Trophoblast cell (in vitro differentiated cells and primary cell): ENCODE measurements around the gene ANKRD37.

Source experiments
- DNase-seq, 2 donors: peaks; one replicate each; pipeline ENCODE4 v3.0.0-alpha.2; 2016
- H2AFZ ChIP-seq: 2 replicates; pipeline ENCODE4 v1.6.1; 2013; ENCODE audit warnings: low read length, moderate library complexity, mild to moderate bottlenecking; ENCODE audit not compliant: insufficient read depth, poor library complexity
- H2AK5ac ChIP-seq: 2 replicates; pipeline ENCODE4 v1.6.1; 2013; ENCODE audit warnings: mild to moderate bottlenecking, low read length
- H2BK120ac ChIP-seq: 2 replicates; pipeline ENCODE4 v1.6.1; 2013; ENCODE audit warnings: low read length, mild to moderate bottlenecking, moderate library complexity; ENCODE audit not compliant: insufficient read depth, poor library complexity
- H2BK12ac ChIP-seq: 2 replicates; pipeline ENCODE4 v1.6.1; 2013; ENCODE audit warnings: mild to moderate bottlenecking, low read length, moderate library complexity
- H2BK5ac ChIP-seq: 2 replicates; pipeline ENCODE4 v1.6.1; 2013; ENCODE audit warnings: low read length, low read depth, moderate library complexity, mild to moderate bottlenecking; ENCODE audit not compliant: poor library complexity
- H3K14ac ChIP-seq: 2 replicates; pipeline ENCODE4 v1.6.1; 2013; ENCODE audit warnings: mild to moderate bottlenecking, low read length
- H3K18ac ChIP-seq: 2 replicates; pipeline ENCODE4 v1.6.1; 2013; ENCODE audit warnings: mild to moderate bottlenecking, low read length
- H3K23ac ChIP-seq: 2 replicates; pipeline ENCODE4 v1.6.1; 2013; ENCODE audit warnings: low read length
- H3K27ac ChIP-seq: 2 replicates; pipeline ENCODE4 v1.5.1; 2013; ENCODE audit warnings: low read depth, mild to moderate bottlenecking, inconsistent platforms, low read length, moderate library complexity
- H3K27me3 ChIP-seq: 2 replicates; pipeline ENCODE4 v1.6.1; 2013; ENCODE audit warnings: inconsistent platforms, mild to moderate bottlenecking, low read length, moderate library complexity; ENCODE audit not compliant: insufficient read depth
- H3K36me3 ChIP-seq, 2 experiments: 1 replicate in 1 of 2; 2 replicates in 1 of 2; pipeline ENCODE4 v1.6.1; 2013; ENCODE audit warnings: low read length in 2 of 2, mild to moderate bottlenecking in 2 of 2, moderate library complexity in 1 of 2; ENCODE audit not compliant: insufficient read depth in 2 of 2, control insufficient read depth in 1 of 2
- H3K4ac ChIP-seq: 2 replicates; pipeline ENCODE4 v1.6.1; 2013; ENCODE audit warnings: low read depth, mild to moderate bottlenecking, low read length, moderate library complexity
- H3K4me1 ChIP-seq, 2 experiments: 1 replicate in 1 of 2; 2 replicates in 1 of 2; pipeline ENCODE4 v1.6.1; 2013; ENCODE audit warnings: low read length in 2 of 2, mild to moderate bottlenecking in 2 of 2, moderate library complexity in 1 of 2; ENCODE audit not compliant: insufficient read depth in 2 of 2, control insufficient read depth in 1 of 2
- H3K4me2 ChIP-seq: 2 replicates; pipeline ENCODE4 v1.6.1; 2013; ENCODE audit warnings: inconsistent platforms, mild to moderate bottlenecking, low read length, moderate library complexity
- H3K4me3 ChIP-seq: 2 replicates; pipeline ENCODE4 v1.5.1; 2013; ENCODE audit warnings: mild to moderate bottlenecking, low read depth, low read length, inconsistent platforms
- H3K79me1 ChIP-seq: one replicate; pipeline ENCODE4 v1.6.1; 2013; ENCODE audit warnings: low read length
- H3K79me2 ChIP-seq: 2 replicates; pipeline ENCODE4 v1.6.1; 2013; ENCODE audit warnings: low read length, mild to moderate bottlenecking; ENCODE audit not compliant: control insufficient read depth, insufficient read depth, poor library complexity
- H3K9ac ChIP-seq: 2 replicates; pipeline ENCODE4 v1.6.1; 2013; ENCODE audit warnings: mild to moderate bottlenecking, low read length
- H3K9me3 ChIP-seq: 2 replicates; pipeline ENCODE4 v1.6.1; 2013; ENCODE audit warnings: low read depth, mild to moderate bottlenecking, control low read depth, inconsistent platforms, low read length; ENCODE audit not compliant: insufficient read depth
- H4K12ac ChIP-seq: 2 replicates; pipeline ENCODE4 v1.6.1; 2013; ENCODE audit warnings: low read depth, mild to moderate bottlenecking, low read length, moderate library complexity
- H4K8ac ChIP-seq: 2 replicates; pipeline ENCODE4 v1.6.1; 2013; ENCODE audit warnings: low read depth, mild to moderate bottlenecking, low read length, moderate library complexity
- H4K91ac ChIP-seq: one replicate; pipeline ENCODE4 v1.6.1; 2013; ENCODE audit warnings: low read depth, mild to moderate bottlenecking, low read length, moderate library complexity
- WGBS: extraction: QIAGEN DNeasy Blood & Tissue Kit; methylation state at CpG from one replicate; pipeline ENCODE4 v1.1.7; 2013; ENCODE audit warnings: missing lambda C conversion rate; ENCODE audit not compliant: insufficient read length, insufficient coverage; ENCODE audit errors: extremely low coverage; 5-methylcytosine and 5-hydroxymethylcytosine counted together

Gene ANKRD37

GRCh38 chr4:185379326-185380295, 17.0 kb upstream of the ANKRD37 start:
- no peaks in the 10 kb centered on the region for H3K27me3 ChIP-seq
- no peaks in the 10 kb centered on the region for H3K79me1 ChIP-seq
- no peaks in the 10 kb centered on the region for H3K79me2 ChIP-seq
- H2AK5ac ChIP-seq = no peak overlapping the region
- H4K12ac ChIP-seq = no peak overlapping the region
- no peak overlapping the region for H4K91ac ChIP-seq
- H2BK5ac ChIP-seq = no peak overlapping the region
- no peak overlapping the region for H3K4ac ChIP-seq
- H3K9me3 ChIP-seq = peaks cover 2% of the 10 kb centered on the region
- no CpG with 5 or more reads among the region's 13 CpGs for WGBS
- H2BK12ac ChIP-seq = no peak overlapping the region
- H4K8ac ChIP-seq = no peak overlapping the region
- no peak overlapping the region for H3K14ac ChIP-seq
- no peak overlapping the region for H2AFZ ChIP-seq
- H3K18ac ChIP-seq = no peak overlapping the region
- H3K36me3 ChIP-seq = peaks cover 0 to 5% of the 10 kb centered on the region in 2 experiments
- no peak overlapping the region for H2BK120ac ChIP-seq
- peaks cover 0 to 2% of the 10 kb centered on the region in 2 experiments for H3K4me1 ChIP-seq
- no peak overlapping the region for H3K9ac ChIP-seq
- H3K4me3 ChIP-seq = no peak overlapping the region
- no peak for DNase-seq
- no peak overlapping the region for H3K23ac ChIP-seq
- no peak overlapping the region for H3K4me2 ChIP-seq
- H3K27ac ChIP-seq = no peak overlapping the region

DNA sequence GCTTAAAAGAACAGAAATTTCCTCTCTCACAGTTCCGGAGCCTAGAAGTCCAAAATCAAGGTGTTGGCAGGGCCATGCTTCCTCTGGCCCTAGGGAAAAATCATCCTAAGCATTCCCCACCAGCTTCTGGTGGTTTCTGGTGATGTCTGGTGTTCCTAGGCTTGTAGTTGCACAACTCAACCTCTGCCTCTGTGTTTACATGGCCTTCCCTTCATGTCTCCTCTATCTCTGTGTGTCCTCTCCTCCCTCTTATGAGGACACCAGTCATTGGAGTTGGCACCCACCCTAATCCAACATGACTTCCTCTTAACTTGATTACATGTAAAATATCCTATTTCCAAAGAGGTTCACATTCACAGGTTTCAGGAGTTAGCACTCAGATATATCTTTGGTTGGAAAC, 16.3 kb upstream of the ANKRD37 start:
- Histone ChIP-seq H3K79me2 (no peaks in the 10 kb centered on the region), H3K23ac (no peak overlapping the region), H3K27me3 (no peaks in the 10 kb centered on the region), H2BK120ac (no peak overlapping the region), H3K4me1 (peaks cover 0 to 2% of the 10 kb centered on the region in 2 experiments), H3K18ac (no peak overlapping the region), H3K27ac (no peak overlapping the region), H2BK12ac (no peak overlapping the region), H2AFZ (no peak overlapping the region), H3K4ac (no peak overlapping the region), H4K12ac (no peak overlapping the region), H3K36me3 (peaks cover 0 to 5% of the 10 kb centered on the region in 2 experiments), H3K9me3 (peaks cover 2% of the 10 kb centered on the region), H4K8ac (no peak overlapping the region), H3K14ac (no peak overlapping the region), H3K4me2 (no peak overlapping the region), H3K79me1 (no peaks in the 10 kb centered on the region), H4K91ac (no peak overlapping the region), H3K9ac (no peak overlapping the region), H3K4me3 (no peak overlapping the region), H2BK5ac (no peak overlapping the region), H2AK5ac (no peak overlapping the region)
- no peak for DNase-seq
- WGBS = no CpG with 5 or more reads among the region's 1 CpG

DNA sequence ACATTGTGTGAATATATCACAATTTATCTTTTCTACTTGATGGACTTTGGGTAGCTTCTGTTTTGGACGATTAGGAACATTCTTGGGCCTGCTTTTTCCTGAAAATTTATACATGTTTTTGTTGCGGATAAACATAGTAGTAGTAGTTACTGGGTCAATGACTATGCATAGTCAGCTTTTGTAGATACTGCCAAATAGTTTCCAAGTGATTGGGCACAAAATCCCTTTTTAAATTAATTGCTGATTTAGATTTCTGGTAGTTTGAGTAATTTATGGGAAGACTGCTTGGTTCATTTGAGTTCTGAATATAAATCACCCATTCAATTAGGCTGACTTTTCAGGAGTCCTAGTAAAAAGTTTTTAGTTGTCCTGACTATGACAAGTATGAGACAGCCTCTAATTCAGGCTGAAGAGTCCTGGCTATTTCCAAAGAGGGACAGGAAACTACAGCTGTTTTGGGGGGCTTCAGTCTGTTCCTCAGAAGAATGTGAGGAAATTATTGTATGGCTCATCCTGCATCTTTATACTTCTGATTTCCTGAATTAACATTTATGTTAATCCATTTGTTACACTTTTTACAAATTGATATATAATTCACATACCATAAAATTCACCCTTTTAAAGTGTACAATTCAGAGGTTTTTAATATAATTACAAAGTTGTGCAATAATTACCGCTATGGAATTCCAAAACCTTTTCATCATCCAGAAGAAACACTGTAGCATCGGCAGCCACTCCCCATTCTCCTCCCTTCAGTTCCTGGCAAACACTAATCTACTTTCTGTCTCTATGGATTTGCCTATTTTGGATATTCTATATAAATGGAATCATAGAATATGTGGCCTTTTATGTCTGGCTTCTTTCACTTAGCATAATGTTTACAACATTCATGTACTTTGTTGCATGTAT, 15.1 kb upstream of the ANKRD37 start:
- H3K4ac ChIP-seq = no peak overlapping the region

DNA sequence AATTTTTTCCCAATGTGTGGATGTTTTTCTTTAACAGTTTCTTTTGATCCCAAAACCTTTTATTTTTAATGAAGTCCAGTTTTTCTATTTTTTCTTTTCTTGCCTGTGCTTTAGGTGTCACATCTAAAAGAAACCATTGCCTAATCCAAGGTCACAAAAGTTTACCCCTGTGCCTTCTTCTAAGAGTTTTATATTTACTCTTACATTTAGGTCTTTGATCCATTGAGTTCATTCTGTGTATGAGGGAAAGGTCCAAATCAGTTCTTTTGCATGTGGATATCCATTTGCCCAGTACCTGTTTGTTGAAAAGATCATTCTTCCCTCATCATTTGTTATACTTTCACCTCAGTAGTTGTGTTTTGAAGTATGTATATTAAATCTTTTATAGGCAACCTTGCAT, 13.9 kb upstream of the ANKRD37 start:
- H3K4ac ChIP-seq = no peak overlapping the region
- no peak overlapping the region for H2AK5ac ChIP-seq
- no peak overlapping the region for H3K4me2 ChIP-seq
- no peak for DNase-seq
- H2BK120ac ChIP-seq = no peak overlapping the region
- no peaks in the 10 kb centered on the region for H3K79me2 ChIP-seq
- H3K18ac ChIP-seq = no peak overlapping the region
- H2AFZ ChIP-seq = no peak overlapping the region
- peaks cover 0 to 3% of the 10 kb centered on the region in 2 experiments for H3K36me3 ChIP-seq
- H3K9ac ChIP-seq = no peak overlapping the region
- no peak overlapping the region for H3K14ac ChIP-seq
- H4K12ac ChIP-seq = no peak overlapping the region
- peaks cover 2% of the 10 kb centered on the region for H3K9me3 ChIP-seq
- no peak overlapping the region for H2BK5ac ChIP-seq
- H3K27ac ChIP-seq = no peak overlapping the region
- no peak overlapping the region for H4K91ac ChIP-seq
- H4K8ac ChIP-seq = no peak overlapping the region
- H3K79me1 ChIP-seq = no peaks in the 10 kb centered on the region
- no peak overlapping the region for H3K23ac ChIP-seq
- H3K27me3 ChIP-seq = no peaks in the 10 kb centered on the region
- no peak overlapping the region for H3K4me3 ChIP-seq
- no peak overlapping the region for H2BK12ac ChIP-seq
- H3K4me1 ChIP-seq = peaks cover 0 to 2% of the 10 kb centered on the region in 2 experiments

More for the DNA sequence above, 15.1 kb upstream of the ANKRD37 start:
- WGBS = no CpG with 5 or more reads among the region's 4 CpGs
- peaks cover 2% of the 10 kb centered on the region for H3K9me3 ChIP-seq
- H3K27ac ChIP-seq = no peak overlapping the region
- H3K9ac ChIP-seq = no peak overlapping the region
- H3K4me2 ChIP-seq = no peak overlapping the region
- H4K12ac ChIP-seq = no peak overlapping the region
- H3K4me3 ChIP-seq = no peak overlapping the region
- H3K79me1 ChIP-seq = no peaks in the 10 kb centered on the region
- no peak overlapping the region for H4K8ac ChIP-seq
- no peak overlapping the region for H2BK12ac ChIP-seq
- H2BK120ac ChIP-seq = no peak overlapping the region
- H2AFZ ChIP-seq = no peak overlapping the region
- no peak for DNase-seq
- H2AK5ac ChIP-seq = no peak overlapping the region
- peaks cover 0 to 5% of the 10 kb centered on the region in 2 experiments for H3K36me3 ChIP-seq
- no peak overlapping the region for H4K91ac ChIP-seq
- H3K18ac ChIP-seq = no peak overlapping the region
- peaks cover 0 to 2% of the 10 kb centered on the region in 2 experiments for H3K4me1 ChIP-seq
- H2BK5ac ChIP-seq = no peak overlapping the region
- H3K27me3 ChIP-seq = no peaks in the 10 kb centered on the region
- no peak overlapping the region for H3K14ac ChIP-seq
- H3K23ac ChIP-seq = no peak overlapping the region
- H3K79me2 ChIP-seq = no peaks in the 10 kb centered on the region
